NCI-H345 treated with DMSO at 0.1 percent for 48 hours (cell line): ENCODE data around the gene RNU7-1.

ENCODE experiments used
- DNase-seq: peaks from one replicate; lab custom pipeline; 2025; ENCODE audit not compliant: unreplicated experiment; lab: John Stamatoyannopoulos, UW

The RNU7-1 gene

GRCh38 chr12:6987956-6988553 lies 44.4 kb downstream of the RNU7-1 start:
- no peak for DNase-seq
